H1 (cell line): ENCODE measurements around the gene TRIM46. TPM values are rescaled to one million over a fixed set of nuclear protein-coding genes. Genes with fewer than 3 reads are reported as not detected.

Source experiments
- CTCF ChIA-PET: fragments of 300-600 bp; sonication (Branson Sonifier 250); formaldehyde crosslinking; loops from one replicate; lab custom pipeline; 2021; ENCODE audit not compliant: partially characterized antibody; lab: Charles Lee
- POLR2A ChIA-PET: fragments of 300-600 bp; sonication (Branson Sonifier 250); formaldehyde crosslinking; loops from one replicate; lab custom pipeline; 2021; ENCODE audit warnings: inconsistent platforms; ENCODE audit not compliant: partially characterized antibody; lab: Charles Lee
- DNase-seq, 2 experiments: peaks; one replicate each; pipeline versions ENCODE4 v3.0.0 to v3.0.0-alpha.2; 2010 to 2022; ENCODE audit warnings: low spot score in 2 of 2, low read depth in 1 of 2, mixed read lengths in 1 of 2
- FAIRE-seq: peaks from 2 replicates; lab custom pipeline; 2011; peaks lifted over from hg19 to GRCh38; lab: Jason Lieb, UNC
- H2AFZ ChIP-seq: 2 replicates; pipeline ENCODE4 v1.8.1; 2012; ENCODE audit warnings: low read length, inconsistent platforms
- H2AK5ac ChIP-seq: 2 replicates; pipeline ENCODE4 v1.6.1; 2013; ENCODE audit warnings: low read depth, low read length
- H2BK120ac ChIP-seq: replicated peaks from 2 replicates; pipeline ENCODE3; 2013; ENCODE audit warnings: low read depth, low read length, inconsistent platforms
- H2BK12ac ChIP-seq: 2 replicates; pipeline ENCODE4 v1.6.1; 2013; ENCODE audit warnings: low read depth, low read length
- H2BK15ac ChIP-seq: 2 replicates; pipeline ENCODE4 v1.6.1; 2013; ENCODE audit warnings: low read length
- H2BK20ac ChIP-seq: 2 replicates; pipeline ENCODE4 v1.6.1; 2013; ENCODE audit warnings: low read length
- H2BK5ac ChIP-seq: 2 replicates; pipeline ENCODE4 v1.6.1; 2013; ENCODE audit warnings: low read depth, low read length
- H3K14ac ChIP-seq: 2 replicates; pipeline ENCODE4 v1.6.1; 2013; ENCODE audit warnings: inconsistent platforms; ENCODE audit not compliant: insufficient read length
- H3K18ac ChIP-seq: 2 replicates; pipeline ENCODE4 v1.6.1; 2013; ENCODE audit warnings: low read length; ENCODE audit errors: extremely low read depth
- H3K23ac ChIP-seq: 2 replicates; pipeline ENCODE4 v1.6.1; 2013; ENCODE audit warnings: inconsistent platforms; ENCODE audit not compliant: insufficient read length
- H3K23me2 ChIP-seq: 2 replicates; pipeline ENCODE4 v1.6.1; 2013; ENCODE audit warnings: low read depth, low read length
- H3K27ac ChIP-seq: 2 replicates; pipeline ENCODE4 v1.6.1; 2011; ENCODE audit warnings: low read depth, low read length, inconsistent platforms
- H3K27me3 ChIP-seq, 4 experiments: replicated peaks in 1 of 4; 1 replicate in 1 of 4; 2 replicates in 3 of 4; pipeline versions ENCODE4 v1.6.1 to v1.8.1; 2011 to 2013; ENCODE audit warnings: low read length in 3 of 4, mild to moderate bottlenecking in 3 of 4, inconsistent platforms in 2 of 4, mixed read lengths in 2 of 4, moderate library complexity in 1 of 4; ENCODE audit not compliant: control insufficient read depth in 3 of 4, insufficient read depth in 3 of 4; ENCODE audit errors: extremely low read depth in 1 of 4
- H3K36me3 ChIP-seq, 4 experiments: 2 replicates each; pipeline versions ENCODE4 v1.6.1 to v1.8.1; 2011 to 2013; ENCODE audit warnings: mild to moderate bottlenecking in 4 of 4, low read length in 3 of 4, moderate library complexity in 2 of 4, control low read depth in 1 of 4, inconsistent platforms in 1 of 4; ENCODE audit not compliant: insufficient read depth in 4 of 4, control insufficient read depth in 2 of 4
- H3K4ac ChIP-seq: replicated peaks from 2 replicates; pipeline ENCODE3; 2013; ENCODE audit warnings: low read length, low read depth, mixed read lengths, inconsistent platforms; ENCODE audit not compliant: insufficient read length
- H3K4me1 ChIP-seq, 4 experiments: replicated peaks in 1 of 4; 1 replicate in 1 of 4; 2 replicates in 3 of 4; pipeline versions ENCODE4 v1.6.1 to v1.8.1; 2011 to 2013; ENCODE audit warnings: low read length in 3 of 4, inconsistent platforms in 2 of 4, mixed read lengths in 1 of 4; ENCODE audit not compliant: insufficient read depth in 4 of 4, control insufficient read depth in 3 of 4
- H3K4me2 ChIP-seq, 2 experiments: 2 replicates each; pipeline versions ENCODE4 v1.6.1 to v1.8.1; 2011 to 2013; ENCODE audit warnings: low read depth in 2 of 2, low read length in 2 of 2, control low read depth in 1 of 2, inconsistent platforms in 1 of 2, mild to moderate bottlenecking in 1 of 2; ENCODE audit not compliant: insufficient read depth in 1 of 2
- H3K4me3 ChIP-seq, 4 experiments: fragments of 200-600, 300-600 bp in 1 of 4; sonication (generic), shearing (Covaris generic), sonication (Bioruptor Twin) in 1 of 4; 2 replicates each; pipeline versions ENCODE4 v1.5.1 to v1.8.1; 2011 to 2016; ENCODE audit warnings: low read length in 4 of 4, low read depth in 3 of 4, control low read depth in 2 of 4, inconsistent platforms in 2 of 4, mild to moderate bottlenecking in 2 of 4, mixed read lengths in 1 of 4, moderate library complexity in 1 of 4; ENCODE audit not compliant: insufficient read depth in 2 of 4; ENCODE audit errors: extremely low read depth in 1 of 4
- H3K56ac ChIP-seq: replicated peaks from 2 replicates; pipeline ENCODE3; 2013; ENCODE audit warnings: low read depth, mild to moderate bottlenecking, mixed read lengths, low read length, inconsistent platforms; ENCODE audit not compliant: insufficient read length
- H3K79me1 ChIP-seq: 2 replicates; pipeline ENCODE4 v1.6.1; 2013; ENCODE audit warnings: low read depth, low read length, control low read depth
- H3K79me2 ChIP-seq, 2 experiments: 2 replicates each; pipeline versions ENCODE4 v1.6.1 to v1.8.1; 2012 to 2013; ENCODE audit warnings: low read length in 2 of 2, mild to moderate bottlenecking in 2 of 2, inconsistent platforms in 1 of 2; ENCODE audit not compliant: insufficient read depth in 2 of 2, control insufficient read depth in 1 of 2
- H3K9ac ChIP-seq, 4 experiments: replicated peaks in 1 of 4; 1 replicate in 1 of 4; 2 replicates in 3 of 4; pipeline versions ENCODE4 v1.6.1 to v1.8.1; 2011 to 2013; ENCODE audit warnings: low read depth in 3 of 4, low read length in 3 of 4, control low read depth in 2 of 4, mild to moderate bottlenecking in 2 of 4, moderate library complexity in 2 of 4, inconsistent platforms in 1 of 4; ENCODE audit errors: extremely low read depth in 1 of 4
- H3K9me3 ChIP-seq, 2 experiments: 2 replicates each; pipeline versions ENCODE4 v1.6.1 to v1.8.1; 2012 to 2013; ENCODE audit warnings: mild to moderate bottlenecking in 2 of 2, moderate library complexity in 2 of 2, control low read depth in 1 of 2, inconsistent platforms in 1 of 2, low read depth in 1 of 2, low read length in 1 of 2, mixed read lengths in 1 of 2; ENCODE audit not compliant: insufficient read depth in 2 of 2
- H4K20me1 ChIP-seq, 2 experiments: replicated peaks in 1 of 2; 2 replicates each; pipeline versions ENCODE3 to v1.8.1; 2011 to 2013; ENCODE audit warnings: inconsistent platforms in 2 of 2, low read length in 2 of 2, mild to moderate bottlenecking in 1 of 2; ENCODE audit not compliant: insufficient read depth in 2 of 2, control insufficient read depth in 1 of 2
- H4K5ac ChIP-seq: 2 replicates; pipeline ENCODE4 v1.6.1; 2013; ENCODE audit warnings: low read length, low read depth, mixed read lengths, inconsistent platforms; ENCODE audit not compliant: insufficient read length
- H4K8ac ChIP-seq: 2 replicates; pipeline ENCODE4 v1.8.0; 2013; ENCODE audit warnings: mild to moderate bottlenecking, moderate library complexity, low read length, inconsistent platforms; ENCODE audit not compliant: insufficient read depth; ENCODE audit errors: extremely low read depth
- H4K91ac ChIP-seq: replicated peaks from 2 replicates; pipeline ENCODE3; 2013; ENCODE audit warnings: low read length, mixed read lengths, inconsistent platforms; ENCODE audit not compliant: insufficient read length
- RAD21 ChIP-seq, 2 experiments: IDR thresholded peaks in 1 of 2; conservative IDR thresholded peaks in 1 of 2; 2 replicates each; pipeline ENCODE4 v1.6.1; 2011; ENCODE audit warnings: low read depth in 2 of 2, low read length in 2 of 2, improper control_type of control experiment in 1 of 2, inconsistent platforms in 1 of 2, mild to moderate bottlenecking in 1 of 2, moderate library complexity in 1 of 2
- SIN3A ChIP-seq, 2 experiments: IDR thresholded peaks in 1 of 2; conservative IDR thresholded peaks in 1 of 2; 2 replicates each; pipeline ENCODE4 v1.6.1; 2011 to 2012; ENCODE audit warnings: low read length in 2 of 2, improper control_type of control experiment in 1 of 2, low read depth in 1 of 2, mild to moderate bottlenecking in 1 of 2
- WGBS, 2 experiments: shearing (Covaris generic) in 1 of 2; methylation state at CpG; one replicate each; pipeline versions ENCODE4 v1.1.6 to v1.1.7; 2013 to 2015; ENCODE audit warnings: low lambda C conversion rate in 2 of 2, mixed read lengths in 2 of 2, inconsistent platforms in 1 of 2, low coverage in 1 of 2, missing lambda C conversion rate in 1 of 2; ENCODE audit not compliant: insufficient replicate concordance in 2 of 2, insufficient coverage in 1 of 2, insufficient read length in 1 of 2; ENCODE audit errors: extremely low coverage in 1 of 2, missing lambda C conversion rate in 1 of 2; 5-methylcytosine and 5-hydroxymethylcytosine counted together
- polyA plus RNA-seq, 7 experiments: library from polyadenylated mRNA; depleted of rRNA in 3 of 7; stranded (reverse) in 5 of 7; unstranded in 2 of 7; fragments of >200 nt in 5 of 7; fragments of 200-250 nt in 2 of 7; gene quantifications; 1 replicate in 5 of 7; 2 replicates in 1 of 7; 4 replicates in 1 of 7; pipeline versions ENCODE4 v1.2.1 to v1.2.3, GENCODE V29; 2011 to 2013; ENCODE audit warnings: missing spikeins in 2 of 7, mixed read lengths in 2 of 7
- total RNA-seq: library from RNA; stranded (reverse); fragmentation: NEBNext Ultra II Directional; extraction: Animal tissue kit (Norgen Biotek cat#: 25700); gene quantifications from 2 replicates; pipeline ENCODE4 v1.2.1, GENCODE V29; 2021

Gene TRIM46
- total and polyA plus RNA-seq, 2 of the 8 experiments (the other 6 are each of a cell fraction or from before 2014, with no cell fraction given): 15.5 to 21.6 TPM

DNA sequence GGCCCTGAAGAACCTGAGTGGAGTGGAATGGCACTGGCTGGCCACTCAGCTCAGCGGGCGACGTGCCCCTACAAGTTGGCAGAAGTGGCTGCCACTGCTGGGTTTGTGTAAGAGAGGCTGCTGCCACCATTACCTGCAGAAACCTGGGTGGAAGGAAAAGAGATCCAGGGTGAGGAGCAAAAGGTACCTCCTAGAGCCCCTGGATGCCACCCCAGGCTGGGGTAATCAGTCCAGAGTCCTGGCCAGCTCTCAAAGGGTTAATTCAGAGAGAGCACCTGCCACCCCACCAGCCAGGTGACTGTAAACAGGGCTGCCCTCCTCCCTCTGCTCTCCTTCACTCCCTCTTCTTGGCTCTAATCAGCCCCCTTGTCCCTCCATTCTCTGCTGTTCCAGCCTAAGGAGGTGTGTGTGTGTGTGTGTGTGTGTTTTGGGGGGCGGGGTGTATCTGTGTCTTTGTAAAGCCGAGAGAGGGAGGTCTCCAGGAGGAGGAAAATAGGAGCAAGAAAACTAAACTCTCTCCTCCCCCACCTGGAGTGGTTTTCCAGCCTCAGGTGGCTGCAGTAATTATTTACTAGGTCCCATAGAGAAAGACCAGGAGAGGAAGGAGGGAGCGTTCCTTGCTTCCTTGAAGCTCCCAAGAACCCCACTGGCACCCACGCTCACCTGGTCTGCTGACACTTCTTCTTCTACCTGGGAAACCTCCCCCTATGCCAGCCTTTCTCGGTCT lies 12.6 kb downstream of the TRIM46 start:
- 73% methylated on average over 8 of the region's 8 CpGs; no CpG with 5 or more reads in 1 of the 2 experiments for WGBS, 2 experiments
- H3K18ac ChIP-seq: peak overlapping the region; percentile 71
- no peak overlapping the region for H3K56ac ChIP-seq
- no peak overlapping the region for H4K5ac ChIP-seq
- no peak for TF ChIP-seq RAD21 (IDR thresholded peaks at IDR 0.05 in 1 of 2, conservative IDR thresholded peaks at IDR 0.05 in 1 of 2; ENCODE audit: low read depth in 2 of 2, low read length in 2 of 2)
- 0 out of 4 replicates have a peak, but pooled peaks of 1 of the 2 experiments have one; percentile 52 for TF ChIP-seq SIN3A (conservative IDR thresholded peaks at IDR 0.05 in 1 of 2, IDR thresholded peaks at IDR 0.05 in 1 of 2; ENCODE audit: low read depth in 1 of 2, low read length in 2 of 2)
- H4K91ac ChIP-seq: no peak overlapping the region
- H3K23me2 ChIP-seq: no peaks in the 10 kb centered on the region; the same call in 1 of the 2 replicates
- H3K4me2 ChIP-seq: peak overlapping the region; percentile 36 to 54; a peak in 2 of 4 replicates
- H3K9me3 ChIP-seq: no peaks in the 10 kb centered on the region
- H2BK20ac ChIP-seq: peak overlapping the region; percentile 48; the same call in 1 of the 2 replicates
- no peaks in the 10 kb centered on the region for H3K27me3 ChIP-seq
- H2AK5ac ChIP-seq: peak overlapping the region; percentile 39; the same call in 1 of the 2 replicates
- FAIRE-seq: no peak
- POLR2A ChIA-PET: interaction anchor here (0.8 to 20.5 kb wide), 7 partner anchors 8 to 216 kb away, joined by 3 to 512 read pairs (median 3); partner anchors contain the start of genes KRTCAP2, MTX1, SHC1 and THBS3
- H4K8ac ChIP-seq: no peak overlapping the region
- H2BK15ac ChIP-seq: no peak overlapping the region
- H2BK120ac ChIP-seq: no peak overlapping the region
- peak overlapping the region; percentile 39; the same call in 1 of the 2 replicates for H2BK12ac ChIP-seq
- H3K79me1 ChIP-seq: no peaks in the 10 kb centered on the region
- no peaks in the 10 kb centered on the region for H4K20me1 ChIP-seq
- H2AFZ ChIP-seq: no peak overlapping the region
- no peak overlapping the region; the same call in 1 of the 2 replicates for H3K27ac ChIP-seq
- DNase-seq: peak in 1 of 2 experiments; percentile 58
- no peak overlapping the region for H3K23ac ChIP-seq
- no peaks in the 10 kb centered on the region for H3K79me2 ChIP-seq
- no peak overlapping the region for H3K14ac ChIP-seq
- H3K4me1 ChIP-seq: peaks cover 4 to 20% (median 11%) of the 10 kb centered on the region in 4 experiments
- H3K9ac ChIP-seq: no peak overlapping the region; a peak in 2 of 7 replicates
- 0 out of 2 replicates have a peak overlapping the region, but pooled peaks have one; percentile 7 for H2BK5ac ChIP-seq
- peaks cover 0 to 12% (median 6%) of the 10 kb centered on the region in 4 experiments; a peak in 5 of 8 replicates for H3K36me3 ChIP-seq
- peak overlapping the region in 1 of 4 experiments; percentile 10; a peak in 2 of 8 replicates for H3K4me3 ChIP-seq
- CTCF ChIA-PET: interaction anchor here (0.7 to 6.1 kb wide), 7 partner anchors 8 to 142 kb away, joined by 3 to 38 read pairs (median 5); partner anchors contain the start of gene KRTCAP2
- no peak overlapping the region for H3K4ac ChIP-seq
